ENCODE data around the gene SLC16A3.

DNA sequence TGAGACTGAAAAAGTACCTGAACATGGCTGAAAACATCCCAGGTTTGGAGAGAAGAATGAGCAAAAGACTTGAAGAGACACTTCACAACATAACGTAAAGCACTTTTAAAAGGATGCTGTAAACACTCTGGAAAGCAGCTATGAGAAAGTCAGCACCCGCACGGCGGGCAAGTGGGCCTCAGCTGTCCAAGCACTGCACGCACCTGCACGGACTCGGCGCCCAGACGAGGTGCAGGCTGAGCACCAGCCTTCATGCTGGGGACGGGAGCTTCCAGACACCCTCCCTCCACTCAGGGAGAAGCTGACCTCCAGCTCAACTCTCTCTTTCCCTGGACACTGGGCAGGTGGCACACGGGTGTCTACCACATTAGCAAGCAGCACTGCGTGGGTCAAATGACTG, 29.3 kb upstream of the SLC16A3 start:
- TF ChIP-seq POLR2AphosphoS5 (IDR thresholded peaks at IDR 0.05) (no peak), CTCF (IDR thresholded peaks at IDR 0.05) (no peak)

All from prostate gland (tissue), 2 donors.